Fibroblast of lung (primary cell): ENCODE measurements around the gene TM9SF4.

ENCODE experiments used
- CTCF ChIP-seq, 2 donors: IDR thresholded peaks in 1 of 2; conservative IDR thresholded peaks in 1 of 2; 1 replicate in 1 of 2; 2 replicates in 1 of 2; pipeline ENCODE4 v1.5.1; 2011 to 2012; ENCODE audit warnings: low read length in 2 of 2, control low read depth in 1 of 2, inconsistent platforms in 1 of 2, low read depth in 1 of 2, mild to moderate bottlenecking in 1 of 2
- EZH2 ChIP-seq: IDR thresholded peaks from 2 replicates; pipeline ENCODE4 v1.5.1; 2012; ENCODE audit warnings: low read length, control low read depth, mild to moderate bottlenecking; ENCODE audit errors: missing control alignments

GRCh38 chr20:32119734-32120133, 10.2 kb downstream of the TM9SF4 start:
- no peak for TF ChIP-seq CTCF (conservative IDR thresholded peaks at IDR 0.05 in 1 of 2, IDR thresholded peaks at IDR 0.05 in 1 of 2; ENCODE audit: low read depth in 1 of 2, low read length in 2 of 2)
- TF ChIP-seq EZH2, result no peak
